ENCODE measurements around the gene TIMM50. TPM values are rescaled to one million over a fixed set of nuclear protein-coding genes. Genes with fewer than 3 reads are reported as not detected.

The TIMM50 gene
- total and polyA plus RNA-seq, 7 experiments from 2014 or later = 43.5 to 70.0 (median 50.0) TPM

Other genes starting within 250 kb of the TIMM50 start
- gene IFNL3, start 235.8 kb upstream of the TIMM50 start, total RNA-seq = not detected
- gene IFNL3, start 235.8 kb upstream of the TIMM50 start, polyA plus RNA-seq = not detected
- gene IFNL4, start 232.0 kb upstream of the TIMM50 start, total RNA-seq = not detected
- not detected for gene IFNL4, start 232.0 kb upstream of the TIMM50 start, polyA plus RNA-seq
- gene IFNL2, start 212.4 kb upstream of the TIMM50 start, total RNA-seq = not detected
- not detected for gene IFNL2, start 212.4 kb upstream of the TIMM50 start, polyA plus RNA-seq
- gene IFNL1, start 184.4 kb upstream of the TIMM50 start, total RNA-seq = not detected
- gene IFNL1, start 184.4 kb upstream of the TIMM50 start, polyA plus RNA-seq = not detected
- 10 to 100 TPM in 2 of 5 experiments, 1 to 10 TPM in 3; 4.0 to 11.6 (median 6.0) TPM for gene LRFN1, start 160.0 kb upstream of the TIMM50 start, total RNA-seq
- gene LRFN1, start 160.0 kb upstream of the TIMM50 start, polyA plus RNA-seq = 1 to 10 TPM; 3.9 to 7.1 TPM
- 100 to 1,000 TPM; 345 to 516 (median 429) TPM for gene GMFG, start 144.8 kb upstream of the TIMM50 start, total RNA-seq
- gene GMFG, start 144.8 kb upstream of the TIMM50 start, polyA plus RNA-seq = 1,000 to 10,000 TPM; 1,379 to 1,413 TPM
- 10 to 100 TPM; 52.0 to 84.6 (median 65.6) TPM for gene SAMD4B, start 138.4 kb upstream of the TIMM50 start, total RNA-seq
- 10 to 100 TPM in 1 of 2 donors, 1 to 10 TPM in 1; 7.3 to 19.7 TPM for gene SAMD4B, start 138.4 kb upstream of the TIMM50 start, polyA plus RNA-seq
- 100 to 1,000 TPM in 1 of 5 experiments, 10 to 100 TPM in 4; 42.8 to 104 (median 55.5) TPM for gene PAF1, start 89.7 kb upstream of the TIMM50 start, total RNA-seq
- gene PAF1, start 89.7 kb upstream of the TIMM50 start, polyA plus RNA-seq = 10 to 100 TPM; 35.8 to 59.7 TPM
- 10 to 100 TPM; 44.2 to 57.2 (median 49.4) TPM for gene MED29, start 89.5 kb upstream of the TIMM50 start, total RNA-seq
- 10 to 100 TPM; 57.4 to 61.0 TPM for gene MED29, start 89.5 kb upstream of the TIMM50 start, polyA plus RNA-seq
- gene ZFP36, start 74.0 kb upstream of the TIMM50 start, total RNA-seq = 1,000 to 10,000 TPM in 1 of 5 experiments, 100 to 1,000 TPM in 3, 10 to 100 TPM in 1; 72.1 to 1,250 (median 187) TPM
- gene ZFP36, start 74.0 kb upstream of the TIMM50 start, polyA plus RNA-seq = 10 to 100 TPM; 75.5 to 97.1 TPM
- gene PLEKHG2, start 68.2 kb upstream of the TIMM50 start, total RNA-seq = 100 to 1,000 TPM in 1 of 5 experiments, 10 to 100 TPM in 4; 16.4 to 205 (median 58.2) TPM
- gene PLEKHG2, start 68.2 kb upstream of the TIMM50 start, polyA plus RNA-seq = 10 to 100 TPM in 1 of 2 donors, 1 to 10 TPM in 1; 2.6 to 18.5 TPM
- gene RPS16, start 44.9 kb upstream of the TIMM50 start, total RNA-seq = 1,000 to 10,000 TPM; 2,281 to 4,335 (median 4,063) TPM
- gene RPS16, start 44.9 kb upstream of the TIMM50 start, polyA plus RNA-seq = 1,000 to 10,000 TPM; 2,448 to 2,618 TPM
- gene SUPT5H, start 35.3 kb upstream of the TIMM50 start, total RNA-seq = 100 to 1,000 TPM; 180 to 247 (median 203) TPM
- 100 to 1,000 TPM in 1 of 2 donors, 10 to 100 TPM in 1; 78.7 to 127 TPM for gene SUPT5H, start 35.3 kb upstream of the TIMM50 start, polyA plus RNA-seq
- gene DLL3, start 18.1 kb downstream of the TIMM50 start, total RNA-seq = under 1 TPM in 2 of 5 experiments, not detected in 3; 0.15 to 0.22 TPM
- gene DLL3, start 18.1 kb downstream of the TIMM50 start, polyA plus RNA-seq = under 1 TPM; 0.08 to 0.12 TPM
- gene SELENOV, start 34.3 kb downstream of the TIMM50 start, total RNA-seq = not detected
- not detected for gene SELENOV, start 34.3 kb downstream of the TIMM50 start, polyA plus RNA-seq
- gene EID2B, start 52.0 kb downstream of the TIMM50 start, total RNA-seq = 1 to 10 TPM; 4.4 to 8.5 (median 6.2) TPM
- 1 to 10 TPM; 6.3 to 6.4 TPM for gene EID2B, start 52.0 kb downstream of the TIMM50 start, polyA plus RNA-seq
- 10 to 100 TPM; 12.2 to 29.1 (median 16.1) TPM for gene EID2, start 59.3 kb downstream of the TIMM50 start, total RNA-seq
- 10 to 100 TPM; 19.7 to 43.0 TPM for gene EID2, start 59.3 kb downstream of the TIMM50 start, polyA plus RNA-seq
- gene LGALS13, start 121.7 kb downstream of the TIMM50 start, total RNA-seq = not detected
- not detected for gene LGALS13, start 121.7 kb downstream of the TIMM50 start, polyA plus RNA-seq
- gene LGALS16, start 175.1 kb downstream of the TIMM50 start, total RNA-seq = not detected
- gene LGALS16, start 175.1 kb downstream of the TIMM50 start, polyA plus RNA-seq = not detected
- under 1 TPM in 1 of 5 experiments, not detected in 4; 0.41 TPM for gene LGALS14, start 223.6 kb downstream of the TIMM50 start, total RNA-seq
- gene LGALS14, start 223.6 kb downstream of the TIMM50 start, polyA plus RNA-seq = 1 to 10 TPM in 1 of 2 donors, under 1 TPM in 1; 0.72 to 1.1 TPM